Heart left ventricle (tissue), 16 donors: ENCODE data around the gene EPHB6. TPM values are rescaled to one million over a fixed set of nuclear protein-coding genes. Genes with fewer than 3 reads are reported as not detected.

Experiments used
- ATAC-seq, 4 donors: fragments of 200-7000 bp; cut with Tn5 transposase; one replicate each; pipeline ENCODE4 v1.9.1; 2020 to 2022; ENCODE audit warnings: moderate library complexity in 4 of 4, mild to moderate bottlenecking in 3 of 4, moderate number of reproducible peaks in 1 of 4
- DNase-seq, 5 donors: peaks; one replicate each; pipeline ENCODE4 v3.0.0-alpha.2; 2020
- H3K27ac ChIP-seq, 12 donors: fragments of 200-600 bp; sonication (generic) in 4 of 12; one replicate each; pipeline versions ENCODE4 v1.5.0 to v1.8.0; 2016 to 2022; ENCODE audit warnings: mild to moderate bottlenecking in 2 of 12
- H3K27me3 ChIP-seq, 9 donors: fragments of 200-600 bp; sonication (generic) in 2 of 9; one replicate each; pipeline versions ENCODE4 v1.5.1 to v1.8.0; 2016 to 2022; ENCODE audit warnings: mild to moderate bottlenecking in 3 of 9
- H3K36me3 ChIP-seq, 9 donors: fragments of 200-600 bp; sonication (generic) in 2 of 9; one replicate each; pipeline versions ENCODE4 v1.5.0 to v1.8.0; 2018 to 2022; ENCODE audit warnings: mild to moderate bottlenecking in 2 of 9
- H3K4me1 ChIP-seq, 12 donors: fragments of 200-600 bp; sonication (generic) in 4 of 12; one replicate each; pipeline versions ENCODE4 v1.5.0 to v1.8.0; 2016 to 2022; ENCODE audit warnings: mild to moderate bottlenecking in 3 of 12
- H3K4me3 ChIP-seq, 12 donors: fragments of 200-600 bp; sonication (generic) in 4 of 12; one replicate each; pipeline versions ENCODE4 v1.5.0 to v1.8.0; 2017 to 2022; ENCODE audit warnings: mild to moderate bottlenecking in 9 of 12, moderate library complexity in 4 of 12
- H3K9me3 ChIP-seq, 12 donors: fragments of 200-600 bp; sonication (generic) in 4 of 12; one replicate each; pipeline versions ENCODE4 v1.5.0 to v1.8.0; 2016 to 2022; ENCODE audit warnings: mild to moderate bottlenecking in 1 of 12
- CTCF ChIP-seq, 12 donors: fragments of 200-600 bp; sonication (generic) in 4 of 12; IDR thresholded peaks; one replicate each; pipeline versions ENCODE4 v1.5.0 to v1.8.0; 2018 to 2022; ENCODE audit warnings: antibody characterized with exemption in 12 of 12, mild to moderate bottlenecking in 5 of 12
- POLR2A ChIP-seq, 2 donors: fragments of 450-650 bp; IDR thresholded peaks; one replicate each; pipeline ENCODE4 v1.6.1; 2017; ENCODE audit warnings: antibody characterized with exemption in 2 of 2, mild to moderate bottlenecking in 2 of 2, moderate library complexity in 2 of 2
- whole genome bisulfite sequencing, 4 donors: extraction: QIAGEN DNeasy Blood & Tissue Kit in 2 of 4; methylation state at CpG; one replicate each; pipeline versions ENCODE4 v1.1.5 to v1.1.7; 2013 to 2018; 5-methylcytosine and 5-hydroxymethylcytosine counted together
- intact Hi-C, 10 donors: fragments of 100-400 bp; cut with DNase I; formaldehyde crosslinking; loops; one replicate each; pipeline versions ENCODE4 v1.11.1 to v1.14.2; 2022
- polyA plus RNA-seq, 2 donors: library from polyadenylated mRNA; stranded (reverse); fragments of 200-250 nt; gene quantifications; one replicate each; pipeline ENCODE4 v1.2.3, GENCODE V29; 2013
- total RNA-seq, 9 donors: library from RNA; depleted of rRNA in 2 of 9; stranded (reverse); fragments of >200 nt in 2 of 9; fragmentation: NEBNext Ultra II Directional in 3 of 9; extraction: Animal tissue kit (Norgen Biotek cat#: 25700) in 3 of 9; gene quantifications; one replicate each; pipeline versions ENCODE4 v1.1.0 to v1.2.4, GENCODE V29; 2016 to 2023
- donor health status: ischemic (EF 13 %, LVEDD 7.1; RV severe dilation, severe dysfunction).
- donor health status: healthy with polysubstance abuse.
- donor health status: DM: no; HTN: yes; CAD: no.
- donor health status: DM: no; HTN: no; CAD: no.
- donor health status: ischemic (EF 25% LVEDD 6.9; RV normal size, moderate dysfunction).
- donor health status: ischemic (EF 25% LVEDD 5.7; RV mildly dilated, moderate dysfunction).
- donor health status: healthy.
- donor health status: DM: yes; HTN: yes; CAD: no.
- donor health status: ischemic (EF 35%, LVEDD 5.7; RV mildly dilated, moderate dysfunction).
- donor health status: nonischemic (EF 11% LVEDD 7.7; RV severe dilation, severe dysfunction).
- donor health status: DM: yes; HTN: yes; CAD: no.
- donor health status: PGD.
- donor health status: ischemic (EF 29% LVEDD 5.4; RV normal size, mild dysfunction).
- donor health status: nonischemic (EF 23%, LVEDD 6.1; RV moderate dilation, normal function).

EPHB6 gene
- total and polyA plus RNA-seq, 11 donors, result 1.5 to 20.3 (median 3.3) TPM

GRCh38 chr7:142896741-142897379, 42.0 kb downstream of the EPHB6 start:
- peaks cover 0 to 27% (median 0%) of the 10 kb centered on the region in 9 donors for H3K27me3 ChIP-seq
- ATAC-seq (no peak), DNase-seq (peak in 1 of 5 donors; percentile 2)
- intact Hi-C loops, result no loop called here
- H3K27ac ChIP-seq, result no peak overlapping the region
- WGBS, 4 donors, result 78 to 89% (median 84%) methylated on average over 3 of the region's 3 CpGs
- no peaks in the 10 kb centered on the region for H3K9me3 ChIP-seq
- no peak overlapping the region for H3K4me3 ChIP-seq
- no peaks in the 10 kb centered on the region for H3K4me1 ChIP-seq
- H3K36me3 ChIP-seq, result no peaks in the 10 kb centered on the region
- no peak for TF ChIP-seq POLR2A (IDR thresholded peaks at IDR 0.05)
- TF ChIP-seq CTCF (IDR thresholded peaks at IDR 0.05), result no peak

- DNase-seq (no peak), ATAC-seq (no peak)
- no peak for TF ChIP-seq CTCF (IDR thresholded peaks at IDR 0.05)
- TF ChIP-seq POLR2A (IDR thresholded peaks at IDR 0.05), result no peak
- intact Hi-C loops, result no loop called here
- H3K4me1 ChIP-seq, result no peaks in the 10 kb centered on the region
- H3K4me3 ChIP-seq, result no peak overlapping the region
- H3K9me3 ChIP-seq, result no peaks in the 10 kb centered on the region
- H3K27me3 ChIP-seq, result peaks cover 0 to 27% (median 0%) of the 10 kb centered on the region in 9 donors
- no peaks in the 10 kb centered on the region for H3K36me3 ChIP-seq
- 81 to 87% (median 85%) methylated on average over 7 of the region's 7 CpGs for WGBS, 4 donors
- H3K27ac ChIP-seq, result no peak overlapping the region
These were observed 42.8 kb downstream of the EPHB6 start for GRCh38 chr7:142897691-142898090.

- ATAC-seq, result no peak
- intact Hi-C loops, result no loop called here
These were observed 43.7 kb downstream of the EPHB6 start for GRCh38 chr7:142898377-142899170.

More at GRCh38 chr7:142898377-142899170, 43.7 kb downstream of the EPHB6 start:
- Histone ChIP-seq H3K4me3 (no peak overlapping the region), H3K9me3 (no peaks in the 10 kb centered on the region), H3K4me1 (no peaks in the 10 kb centered on the region), H3K27me3 (peaks cover 0 to 27% (median 0%) of the 10 kb centered on the region in 9 donors), H3K27ac (no peak overlapping the region), H3K36me3 (no peaks in the 10 kb centered on the region)
- 60 to 69% (median 64%) methylated on average over 3 of the region's 3 CpGs for WGBS, 4 donors
- DNase-seq, result no peak
- TF ChIP-seq CTCF (IDR thresholded peaks at IDR 0.05) (no peak), POLR2A (IDR thresholded peaks at IDR 0.05) (no peak)
